Measurements from ENCODE around the gene NRL. TPM values are rescaled to one million over a fixed set of nuclear protein-coding genes. Genes with fewer than 3 reads are reported as not detected.

Gene NRL
- total RNA-seq, 4 donors from 2014 or later: 2.2 to 2.9 (median 2.3) TPM

GRCh38 chr14:24074625-24075484, 39.9 kb downstream of the NRL start:
- H3K27ac ChIP-seq: no peak overlapping the region
- WGBS: 89% methylated on average over 5 of the region's 11 CpGs
- H3K9me3 ChIP-seq: no peaks in the 10 kb centered on the region
- peaks cover 8% of the 10 kb centered on the region for H3K27me3 ChIP-seq
- peaks cover 7% of the 10 kb centered on the region for H3K4me1 ChIP-seq
- H3K4me3 ChIP-seq: no peak overlapping the region
- no peaks in the 10 kb centered on the region for H3K36me3 ChIP-seq
- no peak for DNase-seq (ENCODE audit: low spot score in 2 of 2)
- TF ChIP-seq POLR2AphosphoS5 (IDR thresholded peaks at IDR 0.05) (no peak), EP300 (IDR thresholded peaks at IDR 0.05) (no peak), CTCF (IDR thresholded peaks at IDR 0.05) (no peak), POLR2A (IDR thresholded peaks at IDR 0.05) (no peak)

- H3K4me1 ChIP-seq: peaks cover 7% of the 10 kb centered on the region
- H3K36me3 ChIP-seq: no peaks in the 10 kb centered on the region
- peaks cover 8% of the 10 kb centered on the region for H3K27me3 ChIP-seq
- no peak for TF ChIP-seq CTCF (IDR thresholded peaks at IDR 0.05)
- no peak for TF ChIP-seq POLR2AphosphoS5 (IDR thresholded peaks at IDR 0.05)
- TF ChIP-seq POLR2A (IDR thresholded peaks at IDR 0.05): no peak
- no peak for TF ChIP-seq EP300 (IDR thresholded peaks at IDR 0.05)
- no peak overlapping the region for H3K4me3 ChIP-seq
- H3K27ac ChIP-seq: no peak overlapping the region
- DNase-seq (ENCODE audit: low spot score in 2 of 2): no peak
- 79% methylated on average over 25 of the region's 26 CpGs for WGBS
- H3K9me3 ChIP-seq: no peaks in the 10 kb centered on the region
Observed at GRCh38 chr14:24072881-24073877, 41.6 kb downstream of the NRL start.

GRCh38 chr14:24072436-24072835, 42.3 kb downstream of the NRL start:
- Histone ChIP-seq H3K27me3 (peaks cover 8% of the 10 kb centered on the region), H3K36me3 (no peaks in the 10 kb centered on the region), H3K4me1 (peaks cover 7% of the 10 kb centered on the region), H3K4me3 (no peak overlapping the region), H3K9me3 (no peaks in the 10 kb centered on the region), H3K27ac (no peak overlapping the region)
- TF ChIP-seq EP300 (IDR thresholded peaks at IDR 0.05) (no peak), POLR2AphosphoS5 (IDR thresholded peaks at IDR 0.05) (no peak)
- no peak for DNase-seq (ENCODE audit: low spot score in 2 of 2)
- 43% methylated on average over 6 of the region's 7 CpGs for WGBS

GRCh38 chr14:24071836-24072430, 42.8 kb downstream of the NRL start:
- TF ChIP-seq EP300 (IDR thresholded peaks at IDR 0.05) (no peak), POLR2AphosphoS5 (IDR thresholded peaks at IDR 0.05) (no peak), POLR2A (IDR thresholded peaks at IDR 0.05) (no peak), CTCF (IDR thresholded peaks at IDR 0.05) (no peak)
- Histone ChIP-seq H3K27me3 (peaks cover 8% of the 10 kb centered on the region), H3K27ac (no peak overlapping the region), H3K36me3 (no peaks in the 10 kb centered on the region), H3K4me1 (peaks cover 7% of the 10 kb centered on the region), H3K9me3 (no peaks in the 10 kb centered on the region), H3K4me3 (no peak overlapping the region)
- 37% methylated on average over 10 of the region's 12 CpGs for WGBS
- no peak for DNase-seq (ENCODE audit: low spot score in 2 of 2)

- H3K27ac ChIP-seq: no peak within 1 kb of the TSS
- WGBS: 34% methylated on average over 9 of the region's 19 CpGs
- H3K4me1 ChIP-seq: peaks cover 7% of the 10 kb centered on the region
- no peak for DNase-seq (ENCODE audit: low spot score in 2 of 2)
- H3K4me3 ChIP-seq: no peak within 1 kb of the TSS
- no peaks in the 10 kb centered on the region for H3K36me3 ChIP-seq
- no peaks in the 10 kb centered on the region for H3K9me3 ChIP-seq
- peaks cover 8% of the 10 kb centered on the region for H3K27me3 ChIP-seq
- TF ChIP-seq POLR2A (IDR thresholded peaks at IDR 0.05): no peak
- TF ChIP-seq POLR2AphosphoS5 (IDR thresholded peaks at IDR 0.05): no peak
- TF ChIP-seq CTCF (IDR thresholded peaks at IDR 0.05): no peak
- no peak for TF ChIP-seq EP300 (IDR thresholded peaks at IDR 0.05)
Observed at GRCh38 chr14:24071144-24071697, 43.5 kb downstream of the NRL start, which contains the start of gene CPNE6. Gene CPNE6 (plus strand): TSS chr14:24071562. CDS start chr14:24072937, 1,375 bp downstream.
